H1 (cell line): ENCODE data around the gene TPSAB1. TPM values are rescaled to one million over a fixed set of nuclear protein-coding genes. Genes with fewer than 3 reads are reported as not detected.

Source experiments
- CTCF ChIA-PET: fragments of 300-600 bp; sonication (Branson Sonifier 250); formaldehyde crosslinking; loops from one replicate; lab custom pipeline; 2021; ENCODE audit not compliant: partially characterized antibody; lab: Charles Lee
- POLR2A ChIA-PET: fragments of 300-600 bp; sonication (Branson Sonifier 250); formaldehyde crosslinking; loops from one replicate; lab custom pipeline; 2021; ENCODE audit warnings: inconsistent platforms; ENCODE audit not compliant: partially characterized antibody; lab: Charles Lee
- DNase-seq, 2 experiments: peaks; one replicate each; pipeline versions ENCODE4 v3.0.0 to v3.0.0-alpha.2; 2010 to 2022; ENCODE audit warnings: low spot score in 2 of 2, low read depth in 1 of 2, mixed read lengths in 1 of 2
- FAIRE-seq: peaks from 2 replicates; lab custom pipeline; 2011; peaks lifted over from hg19 to GRCh38; lab: Jason Lieb, UNC
- H2AFZ ChIP-seq: 2 replicates; pipeline ENCODE4 v1.8.1; 2012; ENCODE audit warnings: low read length, inconsistent platforms
- H2AK5ac ChIP-seq: 2 replicates; pipeline ENCODE4 v1.6.1; 2013; ENCODE audit warnings: low read depth, low read length
- H2BK120ac ChIP-seq: replicated peaks from 2 replicates; pipeline ENCODE3; 2013; ENCODE audit warnings: low read depth, low read length, inconsistent platforms
- H2BK12ac ChIP-seq: 2 replicates; pipeline ENCODE4 v1.6.1; 2013; ENCODE audit warnings: low read depth, low read length
- H2BK15ac ChIP-seq: 2 replicates; pipeline ENCODE4 v1.6.1; 2013; ENCODE audit warnings: low read length
- H2BK20ac ChIP-seq: 2 replicates; pipeline ENCODE4 v1.6.1; 2013; ENCODE audit warnings: low read length
- H2BK5ac ChIP-seq: 2 replicates; pipeline ENCODE4 v1.6.1; 2013; ENCODE audit warnings: low read depth, low read length
- H3K14ac ChIP-seq: 2 replicates; pipeline ENCODE4 v1.6.1; 2013; ENCODE audit warnings: inconsistent platforms; ENCODE audit not compliant: insufficient read length
- H3K18ac ChIP-seq: 2 replicates; pipeline ENCODE4 v1.6.1; 2013; ENCODE audit warnings: low read length; ENCODE audit errors: extremely low read depth
- H3K23ac ChIP-seq: 2 replicates; pipeline ENCODE4 v1.6.1; 2013; ENCODE audit warnings: inconsistent platforms; ENCODE audit not compliant: insufficient read length
- H3K23me2 ChIP-seq: 2 replicates; pipeline ENCODE4 v1.6.1; 2013; ENCODE audit warnings: low read depth, low read length
- H3K27ac ChIP-seq: 2 replicates; pipeline ENCODE4 v1.6.1; 2011; ENCODE audit warnings: low read depth, low read length, inconsistent platforms
- H3K27me3 ChIP-seq, 4 experiments: replicated peaks in 1 of 4; 1 replicate in 1 of 4; 2 replicates in 3 of 4; pipeline versions ENCODE4 v1.6.1 to v1.8.1; 2011 to 2013; ENCODE audit warnings: low read length in 3 of 4, mild to moderate bottlenecking in 3 of 4, inconsistent platforms in 2 of 4, mixed read lengths in 2 of 4, moderate library complexity in 1 of 4; ENCODE audit not compliant: control insufficient read depth in 3 of 4, insufficient read depth in 3 of 4; ENCODE audit errors: extremely low read depth in 1 of 4
- H3K36me3 ChIP-seq, 4 experiments: 2 replicates each; pipeline versions ENCODE4 v1.6.1 to v1.8.1; 2011 to 2013; ENCODE audit warnings: mild to moderate bottlenecking in 4 of 4, low read length in 3 of 4, moderate library complexity in 2 of 4, control low read depth in 1 of 4, inconsistent platforms in 1 of 4; ENCODE audit not compliant: insufficient read depth in 4 of 4, control insufficient read depth in 2 of 4
- H3K4ac ChIP-seq: replicated peaks from 2 replicates; pipeline ENCODE3; 2013; ENCODE audit warnings: low read length, low read depth, mixed read lengths, inconsistent platforms; ENCODE audit not compliant: insufficient read length
- H3K4me1 ChIP-seq, 4 experiments: replicated peaks in 1 of 4; 1 replicate in 1 of 4; 2 replicates in 3 of 4; pipeline versions ENCODE4 v1.6.1 to v1.8.1; 2011 to 2013; ENCODE audit warnings: low read length in 3 of 4, inconsistent platforms in 2 of 4, mixed read lengths in 1 of 4; ENCODE audit not compliant: insufficient read depth in 4 of 4, control insufficient read depth in 3 of 4
- H3K4me2 ChIP-seq, 2 experiments: 2 replicates each; pipeline versions ENCODE4 v1.6.1 to v1.8.1; 2011 to 2013; ENCODE audit warnings: low read depth in 2 of 2, low read length in 2 of 2, control low read depth in 1 of 2, inconsistent platforms in 1 of 2, mild to moderate bottlenecking in 1 of 2; ENCODE audit not compliant: insufficient read depth in 1 of 2
- H3K4me3 ChIP-seq, 4 experiments: fragments of 200-600, 300-600 bp in 1 of 4; sonication (generic), shearing (Covaris generic), sonication (Bioruptor Twin) in 1 of 4; 2 replicates each; pipeline versions ENCODE4 v1.5.1 to v1.8.1; 2011 to 2016; ENCODE audit warnings: low read length in 4 of 4, low read depth in 3 of 4, control low read depth in 2 of 4, inconsistent platforms in 2 of 4, mild to moderate bottlenecking in 2 of 4, mixed read lengths in 1 of 4, moderate library complexity in 1 of 4; ENCODE audit not compliant: insufficient read depth in 2 of 4; ENCODE audit errors: extremely low read depth in 1 of 4
- H3K56ac ChIP-seq: replicated peaks from 2 replicates; pipeline ENCODE3; 2013; ENCODE audit warnings: low read depth, mild to moderate bottlenecking, mixed read lengths, low read length, inconsistent platforms; ENCODE audit not compliant: insufficient read length
- H3K79me1 ChIP-seq: 2 replicates; pipeline ENCODE4 v1.6.1; 2013; ENCODE audit warnings: low read depth, low read length, control low read depth
- H3K79me2 ChIP-seq, 2 experiments: 2 replicates each; pipeline versions ENCODE4 v1.6.1 to v1.8.1; 2012 to 2013; ENCODE audit warnings: low read length in 2 of 2, mild to moderate bottlenecking in 2 of 2, inconsistent platforms in 1 of 2; ENCODE audit not compliant: insufficient read depth in 2 of 2, control insufficient read depth in 1 of 2
- H3K9ac ChIP-seq, 4 experiments: replicated peaks in 1 of 4; 1 replicate in 1 of 4; 2 replicates in 3 of 4; pipeline versions ENCODE4 v1.6.1 to v1.8.1; 2011 to 2013; ENCODE audit warnings: low read depth in 3 of 4, low read length in 3 of 4, control low read depth in 2 of 4, mild to moderate bottlenecking in 2 of 4, moderate library complexity in 2 of 4, inconsistent platforms in 1 of 4; ENCODE audit errors: extremely low read depth in 1 of 4
- H3K9me3 ChIP-seq, 2 experiments: 2 replicates each; pipeline versions ENCODE4 v1.6.1 to v1.8.1; 2012 to 2013; ENCODE audit warnings: mild to moderate bottlenecking in 2 of 2, moderate library complexity in 2 of 2, control low read depth in 1 of 2, inconsistent platforms in 1 of 2, low read depth in 1 of 2, low read length in 1 of 2, mixed read lengths in 1 of 2; ENCODE audit not compliant: insufficient read depth in 2 of 2
- H4K20me1 ChIP-seq, 2 experiments: replicated peaks in 1 of 2; 2 replicates each; pipeline versions ENCODE3 to v1.8.1; 2011 to 2013; ENCODE audit warnings: inconsistent platforms in 2 of 2, low read length in 2 of 2, mild to moderate bottlenecking in 1 of 2; ENCODE audit not compliant: insufficient read depth in 2 of 2, control insufficient read depth in 1 of 2
- H4K5ac ChIP-seq: 2 replicates; pipeline ENCODE4 v1.6.1; 2013; ENCODE audit warnings: low read length, low read depth, mixed read lengths, inconsistent platforms; ENCODE audit not compliant: insufficient read length
- H4K8ac ChIP-seq: 2 replicates; pipeline ENCODE4 v1.8.0; 2013; ENCODE audit warnings: mild to moderate bottlenecking, moderate library complexity, low read length, inconsistent platforms; ENCODE audit not compliant: insufficient read depth; ENCODE audit errors: extremely low read depth
- H4K91ac ChIP-seq: replicated peaks from 2 replicates; pipeline ENCODE3; 2013; ENCODE audit warnings: low read length, mixed read lengths, inconsistent platforms; ENCODE audit not compliant: insufficient read length
- CEBPB ChIP-seq: IDR thresholded peaks from 2 replicates; pipeline ENCODE4 v1.6.1; 2012; ENCODE audit warnings: low read depth, low read length
- CTCF ChIP-seq, 3 experiments: IDR thresholded peaks; 1 replicate in 2 of 3; 2 replicates in 1 of 3; pipeline versions ENCODE4 v1.5.1 to v1.6.1; 2011; ENCODE audit warnings: low read length in 3 of 3, mild to moderate bottlenecking in 3 of 3, inconsistent platforms in 2 of 3, low read depth in 1 of 3, moderate library complexity in 1 of 3; ENCODE audit not compliant: insufficient read depth in 1 of 3; ENCODE audit errors: control extremely low read depth in 1 of 3
- EZH2 ChIP-seq: fragments of 200-600 bp; sonication (generic); IDR thresholded peaks from 2 replicates; pipeline ENCODE4 v1.7.1; 2012; ENCODE audit warnings: low read depth, mild to moderate bottlenecking, moderate library complexity, low read length, inconsistent platforms; ENCODE audit not compliant: severe bottlenecking
- GABPA ChIP-seq: IDR thresholded peaks from 2 replicates; pipeline ENCODE4 v1.6.1; 2011; ENCODE audit warnings: mild to moderate bottlenecking, low read length, moderate library complexity, borderline replicate concordance; ENCODE audit not compliant: insufficient read depth
- KDM4A ChIP-seq: IDR thresholded peaks from one replicate; pipeline ENCODE4 v1.7.1; 2012; ENCODE audit warnings: low read depth, mild to moderate bottlenecking, moderate library complexity, low read length, inconsistent platforms; ENCODE audit not compliant: severe bottlenecking
- SAP30 ChIP-seq: fragments of 300-600 bp; sonication (generic); IDR thresholded peaks from 2 replicates; pipeline ENCODE4 v1.7.1; 2012; ENCODE audit warnings: low read length, moderate library complexity, mild to moderate bottlenecking, inconsistent platforms; ENCODE audit not compliant: insufficient read depth, insufficient replicate concordance
- WGBS, 2 experiments: shearing (Covaris generic) in 1 of 2; methylation state at CpG; one replicate each; pipeline versions ENCODE4 v1.1.6 to v1.1.7; 2013 to 2015; ENCODE audit warnings: low lambda C conversion rate in 2 of 2, mixed read lengths in 2 of 2, inconsistent platforms in 1 of 2, low coverage in 1 of 2, missing lambda C conversion rate in 1 of 2; ENCODE audit not compliant: insufficient replicate concordance in 2 of 2, insufficient coverage in 1 of 2, insufficient read length in 1 of 2; ENCODE audit errors: extremely low coverage in 1 of 2, missing lambda C conversion rate in 1 of 2; 5-methylcytosine and 5-hydroxymethylcytosine counted together
- polyA plus RNA-seq, 7 experiments: library from polyadenylated mRNA; depleted of rRNA in 3 of 7; stranded (reverse) in 5 of 7; unstranded in 2 of 7; fragments of >200 nt in 5 of 7; fragments of 200-250 nt in 2 of 7; gene quantifications; 1 replicate in 5 of 7; 2 replicates in 1 of 7; 4 replicates in 1 of 7; pipeline versions ENCODE4 v1.2.1 to v1.2.3, GENCODE V29; 2011 to 2013; ENCODE audit warnings: missing spikeins in 2 of 7, mixed read lengths in 2 of 7
- total RNA-seq: library from RNA; stranded (reverse); fragmentation: NEBNext Ultra II Directional; extraction: Animal tissue kit (Norgen Biotek cat#: 25700); gene quantifications from 2 replicates; pipeline ENCODE4 v1.2.1, GENCODE V29; 2021

The TPSAB1 gene
- total and polyA plus RNA-seq, 2 of the 8 experiments (the other 6 are each of a cell fraction or from before 2014, with no cell fraction given) = 0.09 TPM; not detected in 1

GRCh38 chr16:1290063-1290501 lies 49.6 kb downstream of the TPSAB1 start:
- no peak overlapping the region for H3K4ac ChIP-seq
- no peaks in the 10 kb centered on the region for H3K9me3 ChIP-seq
- H3K4me3 ChIP-seq = peak overlapping the region in 3 of 4 experiments; percentile 24 to 55 (median 27); a peak in 5 of 8 replicates
- H3K79me2 ChIP-seq = no peaks in the 10 kb centered on the region
- H3K4me2 ChIP-seq = peak overlapping the region; percentile 51 to 73
- no peak overlapping the region for H3K14ac ChIP-seq
- no peak overlapping the region for H4K5ac ChIP-seq
- no peak overlapping the region; the same call in 1 of the 2 replicates for H4K8ac ChIP-seq
- H3K4me1 ChIP-seq = peaks cover 3 to 24% (median 12%) of the 10 kb centered on the region in 4 experiments; a peak in 6 of 7 replicates
- no peak overlapping the region for H2AFZ ChIP-seq
- no peak overlapping the region for H2BK12ac ChIP-seq
- TF ChIP-seq SAP30 (no peak), EZH2 (peak; percentile 28), CEBPB (peak; percentile 59; the same call in 1 of the 2 replicates), GABPA (peak; percentile 36; the same call in 1 of the 2 replicates), KDM4A (no peak), CTCF (IDR thresholded peaks at IDR 0.05; ENCODE audit: control extremely low read depth in 1 of 3, insufficient read depth in 1 of 3, low read depth in 1 of 3, low read length in 3 of 3) (no peak)
- H2AK5ac ChIP-seq = no peak overlapping the region
- no peak overlapping the region for H3K56ac ChIP-seq
- ChIA-PET CTCF (interaction anchor here (0.6 to 4.7 kb wide), 13 partner anchors 10 to 416 kb away, joined by 3 to 35 read pairs (median 3); partner anchors contain the start of genes MAPK8IP3 and UBE2I), POLR2A (interaction anchor here (0.6 to 1.6 kb wide), 5 partner anchors 9 to 823 kb away, joined by 3 to 4 read pairs (median 3); no protein-coding TSS in a partner anchor)
- H3K27ac ChIP-seq = no peak overlapping the region
- H3K18ac ChIP-seq = no peak overlapping the region
- H3K23me2 ChIP-seq = peaks cover 3% of the 10 kb centered on the region; the same call in 1 of the 2 replicates
- peaks cover 0 to 2% of the 10 kb centered on the region in 2 experiments for H4K20me1 ChIP-seq
- H3K36me3 ChIP-seq = no peaks in the 10 kb centered on the region
- DNase-seq (no peak), FAIRE-seq (no peak)
- H3K79me1 ChIP-seq = no peaks in the 10 kb centered on the region
- no peak overlapping the region for H3K23ac ChIP-seq
- no peak overlapping the region for H2BK20ac ChIP-seq
- H2BK5ac ChIP-seq = no peak overlapping the region
- H2BK15ac ChIP-seq = no peak overlapping the region
- no peak overlapping the region for H4K91ac ChIP-seq
- no peak overlapping the region for H3K9ac ChIP-seq
- H2BK120ac ChIP-seq = no peak overlapping the region
- WGBS, 2 experiments = 33% methylated on average over 15 of the region's 22 CpGs; no CpG with 5 or more reads in 1 of the 2 experiments
- H3K27me3 ChIP-seq = peaks cover 7 to 39% (median 26%) of the 10 kb centered on the region in 4 experiments
